GM19372 (cell line): ENCODE results near the gene PDE3B.
"Not testable (repeated sequence)": the region's sequence is repeated elsewhere in the genome, so short reads cannot be mapped to it uniquely, and the experiment has no call there.

ENCODE experiments used
- ATAC-seq: cut with Tn5 transposase; IDR thresholded peaks from one replicate; pipeline ENCODE4 v1.9.1; 2021; ENCODE audit warnings: mild to moderate bottlenecking, low read depth, moderate library complexity; ENCODE audit not compliant: unreplicated experiment

PDE3B gene

DNA sequence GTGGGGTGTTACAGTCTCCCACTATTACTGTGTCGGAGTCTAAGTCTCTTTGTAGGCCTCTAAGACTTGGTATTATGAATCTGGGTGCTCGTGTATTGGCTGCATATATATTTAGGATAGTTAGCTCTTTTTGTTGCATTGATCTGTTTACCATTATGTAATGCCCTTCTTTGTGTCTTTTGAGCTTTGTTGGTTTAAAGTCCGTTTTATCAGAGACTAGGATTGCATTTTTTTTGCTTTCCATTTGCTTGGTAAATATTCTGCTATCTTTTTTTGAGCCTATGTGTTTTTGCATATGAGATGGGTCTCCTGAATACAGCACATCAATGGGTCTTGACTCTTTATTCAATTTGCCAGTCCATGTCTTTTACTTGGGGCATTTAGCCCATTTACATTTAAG is 97.6 kb downstream of the PDE3B start:
- ATAC-seq, result no peak

DNA sequence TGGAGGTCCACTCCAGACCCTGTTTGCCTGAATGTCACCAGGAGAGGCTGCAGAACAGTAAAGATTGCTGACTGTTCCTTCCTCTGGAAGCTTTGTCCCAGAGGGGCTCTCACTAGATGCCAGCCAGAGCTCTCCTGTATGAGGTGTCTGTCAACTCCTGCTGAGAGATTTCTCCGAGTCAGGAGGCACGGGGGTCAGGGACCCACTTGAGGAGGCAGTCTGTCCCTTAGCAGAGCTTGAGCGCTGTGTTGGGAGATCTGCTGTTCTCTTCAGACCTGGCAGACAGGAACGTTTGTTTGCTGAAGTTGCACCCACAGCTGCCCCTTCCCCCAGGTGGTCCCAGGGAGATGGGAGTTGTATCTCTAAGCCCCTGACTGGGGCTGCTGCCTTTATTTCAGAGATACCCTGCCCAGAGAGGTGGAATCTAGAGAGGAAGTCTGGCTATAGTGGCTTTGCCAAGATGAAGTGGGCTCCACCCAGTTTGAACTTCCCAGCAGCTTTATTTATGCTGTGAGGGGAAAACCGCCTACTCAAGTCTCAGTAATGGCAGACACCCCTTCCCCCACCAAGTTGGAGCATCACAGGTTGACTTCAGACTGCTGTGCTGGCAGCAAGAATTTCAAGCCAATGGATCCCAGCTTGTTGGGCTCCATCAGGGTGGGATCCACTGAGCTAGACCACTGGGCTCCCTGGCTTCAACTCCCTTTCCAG is 99.4 kb downstream of the PDE3B start:
- ATAC-seq, result no peak

DNA sequence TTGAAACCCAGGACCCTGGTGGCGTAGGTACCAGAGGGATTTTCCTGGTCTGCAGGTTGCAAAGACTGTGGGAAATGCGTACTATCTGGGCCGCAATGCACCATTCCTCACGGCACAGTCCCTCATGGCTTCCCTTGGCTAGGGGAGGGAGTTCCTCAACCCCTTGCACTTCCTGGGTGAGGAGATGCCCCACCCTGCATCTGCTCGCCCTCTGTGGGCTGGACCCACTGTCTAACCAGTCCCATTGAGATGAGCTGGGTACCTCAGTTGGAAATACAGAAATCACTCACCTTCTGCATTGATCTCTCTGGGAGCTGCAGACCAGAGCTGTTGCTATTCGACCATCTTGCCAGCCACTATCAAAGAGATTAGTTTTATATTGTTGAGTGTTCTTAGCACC is 100.1 kb downstream of the PDE3B start:
- ATAC-seq, result not testable (repeated sequence)

DNA sequence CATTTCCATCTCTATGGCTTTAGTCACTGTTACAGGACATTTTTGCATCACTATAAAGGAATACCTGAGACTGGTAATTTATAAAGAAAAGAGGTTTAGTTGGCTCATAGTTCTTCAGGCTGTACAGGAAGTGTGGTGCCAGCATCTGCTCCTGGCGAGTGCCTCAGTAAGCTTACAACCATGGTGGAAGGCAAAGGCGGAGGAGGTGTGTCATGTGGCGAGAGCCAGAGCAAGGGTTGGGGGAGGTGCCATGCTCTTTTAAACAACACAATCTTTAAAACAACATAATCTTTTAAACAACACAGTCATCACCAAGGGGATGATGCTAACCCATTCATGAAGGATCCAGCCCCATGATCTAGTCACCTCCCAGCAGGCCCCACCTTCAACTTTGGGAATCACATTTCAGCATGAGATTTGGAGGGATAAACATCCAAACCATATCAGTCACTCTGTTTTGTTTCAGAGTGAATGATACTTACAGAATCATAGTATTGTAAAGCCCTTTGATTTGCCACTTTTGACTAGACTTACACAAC is 103.3 kb downstream of the PDE3B start:
- no peak for ATAC-seq

DNA sequence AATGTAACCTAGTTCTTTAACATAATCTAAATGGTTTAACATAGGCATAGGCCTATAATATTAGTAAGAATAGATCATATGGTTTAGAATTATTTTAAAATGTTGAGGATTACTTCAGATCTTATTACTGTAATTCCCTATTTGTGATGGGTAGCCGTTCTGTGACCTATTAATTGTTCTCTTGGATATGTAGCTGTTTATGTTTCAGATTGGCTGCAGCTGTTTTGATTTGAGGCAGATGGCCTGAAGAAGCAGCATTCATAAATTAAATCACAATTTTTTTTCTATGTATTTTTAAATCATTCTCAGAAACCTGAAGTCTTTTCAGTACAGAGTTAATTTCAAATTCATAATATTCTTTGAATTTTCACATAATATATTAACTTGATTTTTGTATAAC is 104.5 kb downstream of the PDE3B start:
- ATAC-seq, result no peak

DNA sequence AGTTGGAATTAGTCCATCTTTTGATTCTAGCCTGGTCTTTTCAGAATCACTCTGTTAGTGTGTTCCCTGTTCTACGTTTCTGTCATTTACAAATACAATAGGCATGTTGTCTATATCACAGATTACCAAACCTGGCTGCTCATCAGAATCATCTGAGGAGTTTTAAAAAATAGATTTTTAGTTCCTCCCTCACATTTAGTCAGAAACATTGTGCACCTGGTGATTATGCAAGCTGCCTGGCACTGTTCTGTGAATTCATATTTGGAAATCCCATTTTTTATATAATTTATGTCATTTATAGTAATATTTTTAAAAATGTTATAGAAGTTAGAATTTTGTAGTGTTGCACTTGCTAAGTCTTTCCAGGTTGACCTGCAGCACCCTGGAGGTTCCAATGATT is 107.3 kb downstream of the PDE3B start:
- ATAC-seq, result no peak

DNA sequence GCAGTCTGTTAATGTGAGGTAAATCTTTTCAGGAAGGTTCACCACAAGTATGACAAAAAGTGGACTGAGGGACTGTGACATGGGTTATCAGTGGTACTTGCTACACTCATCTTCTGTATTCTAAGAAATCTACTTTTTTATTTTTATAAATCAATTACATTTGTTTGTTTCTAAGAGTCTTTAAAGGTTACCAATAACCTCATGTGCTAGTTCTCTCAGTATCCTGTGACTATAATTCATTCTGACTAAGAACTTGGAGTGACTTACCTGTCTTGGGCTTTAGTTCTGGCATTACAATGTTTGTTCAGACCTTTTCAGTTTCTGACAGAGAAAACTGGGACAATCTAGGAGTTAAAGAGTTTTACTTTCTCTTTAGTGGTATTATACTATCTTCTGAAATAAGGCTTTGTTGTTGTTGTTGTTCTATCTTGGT is 108.4 kb downstream of the PDE3B start:
- ATAC-seq, result no peak

DNA sequence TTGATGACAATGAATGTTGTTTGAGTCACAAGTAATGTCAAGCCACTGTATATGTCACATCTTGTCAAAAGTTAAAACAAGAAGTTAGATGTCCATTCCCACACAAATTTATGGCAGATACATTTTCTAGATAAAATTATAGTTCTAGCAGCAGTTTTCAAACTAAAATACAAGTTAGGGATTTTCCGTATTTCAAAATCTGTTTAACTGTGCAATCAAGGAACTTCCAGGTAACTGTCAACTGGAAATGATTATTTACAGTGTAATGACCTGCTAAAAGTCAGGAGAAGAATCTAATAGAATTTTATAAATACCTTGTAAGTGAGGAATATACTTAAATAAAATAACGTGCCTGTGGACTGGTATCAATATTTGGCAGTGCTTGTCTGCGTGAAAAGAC is 111.5 kb downstream of the PDE3B start:
- ATAC-seq, result no peak

DNA sequence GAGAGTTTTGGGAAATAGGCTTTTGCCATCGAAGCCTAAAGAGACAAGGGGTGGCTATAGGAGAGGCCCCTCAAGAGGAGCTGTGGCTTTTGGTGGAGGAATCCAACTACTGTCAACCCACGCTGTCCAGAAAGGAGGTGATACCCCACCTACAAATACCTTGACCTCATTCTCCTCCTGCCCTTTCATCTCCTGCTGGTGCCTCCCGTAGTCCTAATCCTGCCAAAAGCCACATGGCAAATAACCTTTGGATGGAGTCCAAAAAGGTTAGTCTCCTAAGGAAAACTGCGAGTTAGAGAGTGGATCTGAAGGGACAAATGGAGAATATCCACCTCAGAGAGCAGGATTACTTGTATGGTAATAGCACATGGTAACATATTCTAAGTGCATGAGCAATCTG is 112.7 kb downstream of the PDE3B start:
- no peak for ATAC-seq

DNA sequence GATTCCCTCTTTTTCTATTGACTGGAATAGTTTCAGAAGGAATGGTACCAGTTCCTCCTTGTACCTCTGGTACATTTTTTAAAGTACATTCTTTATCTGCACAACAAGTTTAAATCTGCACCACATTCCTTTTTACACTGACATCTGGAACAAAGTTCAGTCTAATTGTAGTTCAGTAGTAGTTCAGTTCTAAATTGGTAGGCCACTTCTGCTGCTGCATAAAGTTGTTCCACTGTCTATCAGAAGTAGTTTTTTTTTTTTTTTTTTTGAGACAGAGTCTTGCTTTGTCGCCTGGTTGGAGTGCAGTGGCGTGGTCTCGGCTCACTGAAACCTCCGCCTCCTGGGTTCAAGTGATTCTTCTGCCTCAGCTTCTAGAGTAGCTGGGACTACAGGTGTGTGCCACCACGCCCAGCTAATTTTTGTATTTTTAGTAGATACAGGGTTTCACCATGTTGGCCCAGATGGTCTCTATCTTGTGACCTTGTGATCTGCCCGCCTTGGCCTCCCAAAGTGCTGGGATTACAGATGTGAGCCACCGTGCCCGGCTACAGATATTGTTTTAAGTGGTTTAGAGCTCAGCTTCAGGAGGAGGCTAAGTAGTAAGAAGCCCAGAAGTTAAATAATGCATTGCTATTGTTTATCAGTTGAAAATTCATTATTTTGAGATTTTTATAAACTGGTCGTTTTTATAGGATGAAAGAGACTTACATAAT is 115.9 kb downstream of the PDE3B start:
- ATAC-seq, result not testable (repeated sequence)

DNA sequence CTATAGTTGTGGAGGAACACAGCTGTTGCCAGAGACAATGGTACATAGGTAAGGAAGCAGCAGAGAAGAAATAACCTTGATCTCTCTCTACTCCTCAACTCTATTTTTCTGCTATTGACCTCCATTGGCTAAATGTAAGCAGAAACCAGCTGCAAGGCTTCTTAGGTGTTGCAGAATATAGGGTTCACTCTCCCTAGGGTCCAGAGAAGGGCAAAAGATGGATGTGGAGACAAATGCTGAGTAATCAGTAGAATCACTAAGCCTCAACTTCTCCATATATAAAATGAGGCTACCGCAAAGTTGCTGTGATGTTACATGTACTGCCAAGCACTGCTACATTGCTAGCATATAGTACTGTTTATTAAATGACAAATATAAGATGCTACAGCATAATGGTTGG is 120.6 kb downstream of the PDE3B start:
- no peak for ATAC-seq

DNA sequence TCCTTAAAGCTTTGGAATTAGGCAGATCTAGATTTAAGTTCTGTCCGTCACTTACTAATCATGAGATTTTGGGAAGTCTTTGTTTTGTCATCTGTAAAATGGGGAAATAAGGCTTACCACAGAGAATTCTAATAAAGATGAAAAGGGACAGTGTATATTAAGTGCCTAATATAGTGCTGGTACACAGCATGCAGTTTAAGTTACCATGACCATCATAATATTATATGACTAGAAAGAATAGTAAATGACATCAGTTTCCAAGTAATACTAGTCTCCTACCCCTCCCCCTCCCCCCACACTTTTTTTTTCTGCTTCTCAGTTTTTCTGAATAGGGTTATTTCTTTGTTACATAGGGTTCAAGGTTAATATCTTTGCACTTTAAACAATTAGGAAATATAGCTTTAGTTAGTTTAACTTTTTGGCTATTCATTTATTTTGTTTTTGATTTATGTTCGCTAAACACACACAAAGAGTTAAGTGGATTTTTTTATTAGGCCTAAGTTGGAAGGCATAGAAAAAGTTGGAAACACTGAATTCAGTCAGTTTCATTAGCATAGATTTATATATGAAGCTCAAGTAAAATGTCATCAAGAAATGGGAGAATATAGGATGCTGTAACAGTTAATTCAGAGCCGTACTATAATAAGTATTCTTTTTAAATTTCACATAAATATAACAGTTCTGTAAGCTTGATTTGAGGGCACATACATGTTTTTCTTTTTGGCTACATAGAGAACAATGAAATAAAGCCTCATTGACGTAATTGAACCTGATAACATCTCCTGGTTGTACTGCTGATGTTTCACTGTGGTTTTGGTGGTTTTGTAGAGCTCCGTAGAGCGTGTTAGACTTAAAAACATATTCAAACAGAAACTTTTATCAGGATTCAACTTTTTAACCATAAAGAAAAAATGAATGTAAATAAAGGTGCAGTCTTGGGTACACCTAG is 121.2 kb downstream of the PDE3B start:
- peak; percentile 85 for ATAC-seq

DNA sequence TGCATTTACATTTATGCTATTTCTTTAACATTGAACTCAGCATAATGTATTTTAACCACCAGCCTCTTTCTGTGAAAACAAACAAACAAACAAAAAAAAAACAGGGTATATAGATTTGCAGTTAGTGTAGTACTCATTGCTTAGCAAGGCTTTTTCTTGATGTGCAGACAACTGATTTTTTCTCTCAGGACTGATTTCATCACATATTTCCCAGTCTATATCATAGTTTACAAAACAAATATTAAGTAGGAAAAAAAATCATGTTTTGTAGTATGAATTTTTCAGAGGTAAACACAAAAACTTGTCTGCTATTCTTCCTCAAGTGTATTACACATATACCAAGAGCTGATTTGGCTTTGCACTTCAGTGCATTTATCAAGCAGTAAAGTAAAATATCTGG is 123.0 kb downstream of the PDE3B start:
- no peak for ATAC-seq

DNA sequence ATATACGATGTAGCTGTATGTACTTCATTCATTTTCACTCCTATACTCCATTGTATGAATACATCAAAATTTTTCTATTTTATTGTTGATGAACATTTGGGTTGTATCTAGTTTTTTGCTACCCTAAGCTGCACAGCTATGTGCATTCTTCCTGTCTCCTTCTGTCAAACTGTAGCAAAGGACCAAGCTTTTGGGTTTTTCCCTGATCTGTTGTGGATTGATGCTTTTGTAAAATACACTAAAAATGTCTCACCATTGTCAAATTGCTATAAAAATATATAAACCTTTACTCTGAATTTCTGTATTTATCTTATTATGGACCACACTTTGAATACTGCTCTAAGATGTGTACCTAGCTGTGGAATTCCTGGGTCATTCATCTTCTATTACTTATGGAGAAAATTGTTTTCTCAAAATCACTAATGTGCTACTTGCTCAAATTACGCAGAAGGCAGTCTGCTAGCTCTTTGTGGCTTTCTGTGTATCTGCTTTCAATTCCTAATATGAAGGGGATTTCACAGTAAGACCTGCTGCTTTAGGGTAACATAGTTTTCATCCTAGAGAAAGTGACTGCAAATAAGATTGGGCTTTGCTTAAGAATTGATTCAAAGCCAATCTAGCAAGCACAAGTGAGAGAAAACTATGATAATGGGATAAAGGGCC is 125.1 kb downstream of the PDE3B start:
- ATAC-seq, result peak; percentile 47

DNA sequence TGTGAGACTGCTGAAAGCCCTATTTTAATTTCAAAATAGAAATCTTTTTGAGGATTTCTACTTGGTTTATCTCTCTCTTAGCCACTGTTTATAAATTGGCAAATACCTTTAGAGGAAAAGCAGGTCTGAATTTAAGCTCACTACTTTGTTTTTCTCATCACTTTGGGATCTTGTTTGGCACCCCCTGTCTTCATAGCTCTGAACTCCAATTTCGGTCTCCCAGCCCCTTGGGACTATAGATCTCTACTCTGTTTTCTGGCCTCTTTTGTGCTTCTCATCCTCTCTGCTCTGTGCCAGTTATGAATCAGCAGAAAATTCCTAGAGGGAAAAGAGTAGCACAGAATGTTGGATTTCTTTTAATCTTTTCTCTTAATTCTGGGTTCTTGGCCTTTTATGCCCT is 130.2 kb downstream of the PDE3B start:
- ATAC-seq, result no peak

DNA sequence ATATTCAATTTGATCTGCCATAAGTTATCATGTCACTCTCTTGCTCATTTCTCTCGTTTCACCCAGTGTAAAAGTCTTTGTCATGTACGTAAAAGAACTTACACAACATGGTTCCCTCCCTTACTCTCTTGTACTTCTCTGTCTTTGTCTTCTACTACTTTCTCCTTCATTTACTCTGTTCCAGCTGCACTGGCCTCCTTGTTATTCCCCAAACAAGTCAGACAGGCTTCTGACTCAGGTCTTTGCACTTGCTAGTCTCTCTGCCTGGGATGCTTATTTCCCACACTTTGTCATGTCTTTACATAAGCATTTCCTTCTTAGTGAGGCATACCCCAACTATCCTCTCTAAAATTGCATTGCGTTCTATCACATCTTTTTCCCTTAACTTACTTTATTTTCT is 131.1 kb downstream of the PDE3B start:
- ATAC-seq, result no peak

DNA sequence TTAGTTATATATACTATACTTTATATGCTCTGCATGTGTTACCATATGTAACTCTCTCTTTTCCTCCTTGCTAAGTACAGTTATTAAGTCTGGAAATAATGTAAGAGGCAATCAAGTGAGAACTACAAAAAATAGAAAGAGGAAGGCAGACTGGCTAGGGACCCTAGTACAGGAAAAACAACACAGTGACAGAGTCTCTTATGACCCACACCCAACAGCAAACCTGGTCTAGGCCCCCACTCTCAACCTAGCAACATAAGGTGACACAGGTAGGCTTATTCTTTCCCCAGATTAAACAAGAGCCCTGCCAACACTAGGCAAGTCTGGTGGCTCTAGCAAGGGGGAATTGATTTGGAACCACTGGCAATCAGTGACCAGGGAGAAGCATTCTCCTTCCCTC is 132.3 kb downstream of the PDE3B start:
- no peak for ATAC-seq

DNA sequence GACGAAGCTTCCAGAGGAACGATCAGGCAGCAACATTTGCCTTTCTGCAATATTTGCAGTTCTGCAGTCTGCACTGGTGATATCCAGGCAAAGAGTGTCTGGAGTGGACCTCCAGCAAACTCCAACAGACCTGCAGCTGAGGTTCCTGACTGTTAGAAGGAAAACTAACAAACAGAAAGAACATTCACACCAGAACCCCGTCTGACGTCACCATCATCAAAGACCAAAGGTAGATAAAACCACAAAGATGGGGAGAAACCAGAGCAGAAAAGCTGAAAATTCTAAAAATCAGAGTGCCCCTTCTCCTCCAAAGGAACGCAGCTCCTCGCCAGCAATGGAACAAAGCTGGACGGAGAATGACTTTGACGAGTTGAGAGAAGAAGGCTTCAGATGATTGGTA is 134.9 kb downstream of the PDE3B start:
- ATAC-seq, result not testable (repeated sequence)

DNA sequence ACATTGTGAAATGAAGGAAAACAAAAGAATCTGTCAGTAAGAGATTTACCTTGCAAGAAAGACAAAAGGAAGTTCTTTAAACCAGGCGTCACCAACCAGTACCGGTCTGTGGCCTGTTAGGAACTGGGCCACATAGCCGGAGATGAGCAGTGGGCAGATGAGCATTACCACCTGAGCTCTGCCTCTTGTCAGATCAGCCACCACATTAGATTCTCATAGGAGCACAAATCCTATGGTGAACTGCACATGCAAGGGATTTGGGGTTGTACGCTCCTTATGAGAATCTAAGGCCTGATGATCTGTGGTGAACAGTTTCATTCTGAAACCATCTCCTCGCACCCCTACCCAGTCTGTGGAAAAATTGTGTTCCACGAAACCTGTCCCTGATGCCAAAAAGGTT is 140.2 kb downstream of the PDE3B start:
- ATAC-seq, result no peak

DNA sequence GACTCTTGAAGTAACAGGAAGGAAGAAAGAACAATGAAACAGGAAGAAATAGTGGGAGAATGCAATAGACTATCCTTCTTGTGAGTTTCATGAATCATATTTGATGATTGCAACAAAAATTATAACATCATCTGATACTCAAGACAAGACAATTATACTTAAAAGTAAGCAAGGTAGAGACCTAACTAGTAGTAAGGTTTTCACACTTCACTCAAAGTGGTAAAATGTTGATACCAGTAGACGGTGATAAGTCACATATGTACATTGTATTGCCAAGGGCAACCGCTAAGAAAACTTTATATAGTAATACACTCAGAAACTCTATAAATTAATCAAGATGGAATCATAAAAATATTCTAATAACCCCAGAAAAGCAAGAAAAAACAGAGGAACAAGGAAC is 140.6 kb downstream of the PDE3B start:
- no peak for ATAC-seq
